ENCODE data around the gene GATAD2A. TPM values are rescaled to one million over a fixed set of nuclear protein-coding genes. Genes with fewer than 3 reads are reported as not detected.

The GATAD2A gene
- total RNA-seq, 1 donor from 2014 or later, result 67.4 TPM

- no peak for DNase-seq (ENCODE audit: low read depth, low spot score)
Observed at GRCh38 chr19:19421299-19421696, 15.8 kb downstream of the GATAD2A start.

GRCh38 chr19:19422156-19422555 is 16.7 kb downstream of the GATAD2A start:
- no peak for DNase-seq (ENCODE audit: low read depth, low spot score)

GRCh38 chr19:19423322-19423721 is 17.8 kb downstream of the GATAD2A start:
- DNase-seq (ENCODE audit: low read depth, low spot score), result no peak

GRCh38 chr19:19425170-19425875 is 19.8 kb downstream of the GATAD2A start:
- no peak for DNase-seq (ENCODE audit: low read depth, low spot score)

GRCh38 chr19:19426216-19426615 is 20.7 kb downstream of the GATAD2A start:
- no peak for DNase-seq (ENCODE audit: low read depth, low spot score)

GRCh38 chr19:19426799-19427198 is 21.3 kb downstream of the GATAD2A start:
- DNase-seq (ENCODE audit: low read depth, low spot score), result no peak

GRCh38 chr19:19427302-19427701 is 21.8 kb downstream of the GATAD2A start:
- DNase-seq (ENCODE audit: low read depth, low spot score), result no peak

GRCh38 chr19:19427944-19428343 is 22.5 kb downstream of the GATAD2A start:
- DNase-seq (ENCODE audit: low read depth, low spot score), result no peak

GRCh38 chr19:19428746-19429145 is 23.3 kb downstream of the GATAD2A start:
- no peak for DNase-seq (ENCODE audit: low read depth, low spot score)

GRCh38 chr19:19429361-19429760 is 23.9 kb downstream of the GATAD2A start:
- DNase-seq (ENCODE audit: low read depth, low spot score), result no peak

- DNase-seq (ENCODE audit: low read depth, low spot score), result no peak
Observed at GRCh38 chr19:19432732-19433131, 27.3 kb downstream of the GATAD2A start.

GRCh38 chr19:19433666-19434213 is 28.3 kb downstream of the GATAD2A start:
- no peak for DNase-seq (ENCODE audit: low read depth, low spot score)

GRCh38 chr19:19434483-19435045 is 29.1 kb downstream of the GATAD2A start:
- DNase-seq (ENCODE audit: low read depth, low spot score), result no peak

GRCh38 chr19:19436137-19436691 is 30.7 kb downstream of the GATAD2A start:
- no peak for DNase-seq (ENCODE audit: low read depth, low spot score)

GRCh38 chr19:19438366-19439175 is 33.1 kb downstream of the GATAD2A start:
- DNase-seq (ENCODE audit: low read depth, low spot score), result no peak

GRCh38 chr19:19439176-19439482 is 33.7 kb downstream of the GATAD2A start:
- DNase-seq (ENCODE audit: low read depth, low spot score), result no peak

- no peak for DNase-seq (ENCODE audit: low read depth, low spot score)
Observed at GRCh38 chr19:19443283-19443682, 37.8 kb downstream of the GATAD2A start.

GRCh38 chr19:19443902-19444680 is 38.6 kb downstream of the GATAD2A start:
- no peak for DNase-seq (ENCODE audit: low read depth, low spot score)

GRCh38 chr19:19444681-19445155 is 39.2 kb downstream of the GATAD2A start:
- no peak for DNase-seq (ENCODE audit: low read depth, low spot score)

- DNase-seq (ENCODE audit: low read depth, low spot score), result no peak
Observed at GRCh38 chr19:19445288-19445687, 39.8 kb downstream of the GATAD2A start.

- no peak for DNase-seq (ENCODE audit: low read depth, low spot score)
Observed at GRCh38 chr19:19445911-19446361, 40.5 kb downstream of the GATAD2A start.

Measured in pulmonary artery endothelial cell (primary cell).